Nephron (organoid): ENCODE results near the gene SAP30.

Experiments
- H3K27ac Mint-ChIP-seq, 3 experiments: 2 replicates each; pipeline ENCODE4 v1.8.0; 2020; ENCODE audit warnings: mixed read lengths in 3 of 3, mild to moderate bottlenecking in 2 of 3, moderate library complexity in 1 of 3
- H3K27me3 Mint-ChIP-seq: 2 replicates; pipeline ENCODE4 v1.8.0; 2021; ENCODE audit warnings: low read depth, mild to moderate bottlenecking, moderate library complexity, mixed read lengths
- H3K36me3 Mint-ChIP-seq: 2 replicates; pipeline ENCODE4 v1.8.0; 2020; ENCODE audit warnings: low read depth, mixed read lengths
- H3K4me1 Mint-ChIP-seq: 2 replicates; pipeline ENCODE4 v1.8.0; 2020; ENCODE audit warnings: mixed read lengths
- H3K4me3 Mint-ChIP-seq, 3 experiments: 2 replicates each; pipeline ENCODE4 v1.8.0; 2020; ENCODE audit warnings: mild to moderate bottlenecking in 3 of 3, mixed read lengths in 3 of 3, moderate library complexity in 2 of 3
- H3K9me3 Mint-ChIP-seq: 2 replicates; pipeline ENCODE4 v1.8.0; 2020; ENCODE audit warnings: mixed read lengths
- TF ChIP-seq, protein P1 (sequence below), 3 experiments: fragments of 200-600 bp; sonication (generic); IDR thresholded peaks; one replicate each; pipeline ENCODE4 v1.5.0; 2021; ENCODE audit warnings: antibody characterized with exemption in 3 of 3; ENCODE audit not compliant: unreplicated experiment in 3 of 3

The SAP30 gene

DNA sequence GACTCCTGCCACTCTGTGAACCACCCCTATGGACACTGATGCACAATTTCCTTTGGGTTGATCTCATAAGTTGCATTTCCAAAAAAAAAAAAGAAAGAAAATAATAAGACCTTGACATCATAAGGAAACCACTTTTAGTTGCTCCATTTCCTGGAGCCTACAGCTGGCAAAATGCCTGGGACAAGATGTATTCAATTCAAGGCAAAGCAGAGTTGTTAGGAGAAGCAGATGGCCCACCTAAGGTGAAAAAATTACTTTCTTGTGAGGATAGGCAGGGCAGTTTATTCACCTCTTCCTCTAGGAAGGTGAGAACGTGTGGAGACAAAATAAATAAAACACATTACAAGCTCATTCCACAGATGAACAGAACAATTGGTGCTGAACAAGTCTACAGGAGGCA lies 42.3 kb downstream of the SAP30 start:
- H3K27ac Mint-ChIP-seq = no peak overlapping the region
- TF ChIP-seq, protein P1, sequence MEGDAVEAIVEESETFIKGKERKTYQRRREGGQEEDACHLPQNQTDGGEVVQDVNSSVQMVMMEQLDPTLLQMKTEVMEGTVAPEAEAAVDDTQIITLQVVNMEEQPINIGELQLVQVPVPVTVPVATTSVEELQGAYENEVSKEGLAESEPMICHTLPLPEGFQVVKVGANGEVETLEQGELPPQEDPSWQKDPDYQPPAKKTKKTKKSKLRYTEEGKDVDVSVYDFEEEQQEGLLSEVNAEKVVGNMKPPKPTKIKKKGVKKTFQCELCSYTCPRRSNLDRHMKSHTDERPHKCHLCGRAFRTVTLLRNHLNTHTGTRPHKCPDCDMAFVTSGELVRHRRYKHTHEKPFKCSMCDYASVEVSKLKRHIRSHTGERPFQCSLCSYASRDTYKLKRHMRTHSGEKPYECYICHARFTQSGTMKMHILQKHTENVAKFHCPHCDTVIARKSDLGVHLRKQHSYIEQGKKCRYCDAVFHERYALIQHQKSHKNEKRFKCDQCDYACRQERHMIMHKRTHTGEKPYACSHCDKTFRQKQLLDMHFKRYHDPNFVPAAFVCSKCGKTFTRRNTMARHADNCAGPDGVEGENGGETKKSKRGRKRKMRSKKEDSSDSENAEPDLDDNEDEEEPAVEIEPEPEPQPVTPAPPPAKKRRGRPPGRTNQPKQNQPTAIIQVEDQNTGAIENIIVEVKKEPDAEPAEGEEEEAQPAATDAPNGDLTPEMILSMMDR (IDR thresholded peaks at IDR 0.05; ENCODE audit: unreplicated experiment in 3 of 3) = no peak
- no peaks in the 10 kb centered on the region for H3K9me3 Mint-ChIP-seq
- H3K27me3 Mint-ChIP-seq = no peaks in the 10 kb centered on the region
- no peak overlapping the region for H3K4me3 Mint-ChIP-seq
- H3K4me1 Mint-ChIP-seq = no peaks in the 10 kb centered on the region
- H3K36me3 Mint-ChIP-seq = peaks cover 3% of the 10 kb centered on the region

DNA sequence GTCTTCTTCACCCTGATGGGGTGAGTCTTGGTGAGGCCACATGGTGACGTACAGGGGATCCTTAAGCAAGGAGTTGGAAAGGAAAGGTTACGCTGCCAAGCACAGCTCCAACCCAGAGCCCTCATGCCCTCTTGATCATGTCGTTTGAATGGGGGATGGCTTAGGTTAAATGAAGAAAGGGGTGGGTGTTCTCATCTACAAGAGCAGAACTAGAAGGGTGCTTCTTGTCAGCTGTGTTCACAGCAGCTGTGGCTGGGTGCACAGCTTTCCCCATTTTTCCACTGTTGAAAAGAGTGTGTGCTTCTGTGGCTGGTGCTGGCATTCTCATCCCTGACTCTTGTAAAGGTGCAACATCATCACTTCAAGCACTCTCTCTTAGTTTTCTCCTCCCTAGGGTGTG lies 43.7 kb downstream of the SAP30 start:
- no peaks in the 10 kb centered on the region for H3K27me3 Mint-ChIP-seq
- H3K36me3 Mint-ChIP-seq = peaks cover 3% of the 10 kb centered on the region
- H3K4me1 Mint-ChIP-seq = no peaks in the 10 kb centered on the region
- no peak overlapping the region for H3K4me3 Mint-ChIP-seq
- TF ChIP-seq, protein P1 (IDR thresholded peaks at IDR 0.05; ENCODE audit: unreplicated experiment in 3 of 3) = no peak
- no peaks in the 10 kb centered on the region for H3K9me3 Mint-ChIP-seq
- no peak overlapping the region for H3K27ac Mint-ChIP-seq

DNA sequence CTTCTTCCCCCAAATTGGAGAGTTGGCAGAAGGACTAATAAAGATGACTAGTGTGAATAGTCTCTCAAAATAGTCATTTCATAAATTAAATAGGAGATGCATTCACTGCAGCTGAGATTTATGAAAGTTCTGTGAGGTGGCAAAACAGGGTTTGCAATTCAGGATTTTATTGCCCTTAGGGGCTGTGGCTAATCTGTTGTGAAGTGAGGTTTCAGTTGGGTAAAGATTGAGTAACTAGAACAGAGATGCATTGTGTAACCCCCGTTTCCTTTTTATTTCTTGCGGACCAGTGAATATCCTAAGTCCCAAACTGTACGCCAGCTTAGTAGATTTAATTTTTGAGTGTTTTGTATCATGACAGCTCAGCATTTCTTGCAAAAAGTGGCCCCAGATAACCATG lies 44.3 kb downstream of the SAP30 start:
- Mint-ChIP-seq H3K36me3 (peaks cover 3% of the 10 kb centered on the region), H3K27ac (no peak overlapping the region), H3K4me1 (no peaks in the 10 kb centered on the region), H3K4me3 (no peak overlapping the region), H3K27me3 (no peaks in the 10 kb centered on the region), H3K9me3 (no peaks in the 10 kb centered on the region)
- TF ChIP-seq, protein P1 (IDR thresholded peaks at IDR 0.05; ENCODE audit: unreplicated experiment in 3 of 3) = no peak

DNA sequence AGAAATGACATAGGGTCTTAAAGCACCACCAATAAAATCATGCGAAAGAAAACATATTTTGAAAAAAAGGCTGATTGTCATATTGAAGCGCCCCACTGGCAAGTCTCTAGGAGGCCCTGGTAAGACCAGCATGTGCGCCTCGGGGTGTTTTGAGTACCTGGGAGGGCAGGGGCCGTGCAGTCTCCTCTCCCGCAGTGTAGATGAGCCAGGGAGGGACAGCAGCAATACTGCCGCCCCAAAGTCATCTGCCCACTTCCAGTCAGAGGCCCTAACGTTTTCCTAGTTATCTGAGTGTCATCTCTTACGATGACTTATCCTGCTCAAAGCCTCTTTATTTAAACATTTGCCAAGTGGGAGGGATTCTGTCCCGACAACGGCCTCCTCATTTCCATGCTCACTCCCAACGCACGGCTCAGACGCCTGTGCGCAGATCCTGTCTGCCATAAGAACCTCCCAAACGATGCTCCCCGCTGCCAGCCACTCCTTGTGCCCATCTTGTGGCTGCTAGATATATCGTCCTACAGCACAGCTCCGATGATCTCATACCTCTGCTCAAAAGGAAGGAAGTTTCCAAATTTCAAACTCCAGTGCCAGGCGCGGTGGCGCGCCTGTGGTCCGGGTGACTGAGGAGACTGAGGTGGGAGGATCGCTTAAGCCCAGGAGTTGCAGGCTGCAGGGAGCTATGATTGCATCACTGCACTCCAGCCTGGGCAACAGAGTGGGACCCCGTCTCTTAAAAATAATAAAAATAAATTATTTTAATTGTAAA lies 45.3 kb downstream of the SAP30 start:
- peaks cover 3% of the 10 kb centered on the region for H3K36me3 Mint-ChIP-seq
- H3K27me3 Mint-ChIP-seq = no peaks in the 10 kb centered on the region
- no peak overlapping the region for H3K27ac Mint-ChIP-seq
- TF ChIP-seq, protein P1 (IDR thresholded peaks at IDR 0.05; ENCODE audit: unreplicated experiment in 3 of 3) = no peak
- H3K4me1 Mint-ChIP-seq = no peaks in the 10 kb centered on the region
- no peaks in the 10 kb centered on the region for H3K9me3 Mint-ChIP-seq
- no peak overlapping the region for H3K4me3 Mint-ChIP-seq

DNA sequence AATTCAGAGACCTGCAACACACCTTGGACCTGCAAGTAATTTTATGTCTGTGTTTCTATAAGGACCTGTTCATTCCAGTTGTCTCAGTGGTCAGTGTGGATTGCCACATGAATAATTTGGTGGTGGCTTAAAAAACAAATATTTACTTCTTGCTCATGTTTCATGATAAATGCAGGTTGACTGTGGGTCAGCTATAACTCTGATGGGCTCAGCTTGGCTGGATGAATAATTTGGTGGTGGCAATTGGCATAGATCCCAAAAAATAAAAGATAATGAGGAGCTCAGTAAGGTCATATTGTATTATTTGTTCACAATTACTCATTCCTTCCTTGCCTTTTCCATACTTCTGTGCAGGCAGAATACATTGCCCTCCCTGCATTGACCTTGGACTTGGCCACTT lies 47.1 kb downstream of the SAP30 start:
- H3K27me3 Mint-ChIP-seq = no peaks in the 10 kb centered on the region
- H3K36me3 Mint-ChIP-seq = no peaks in the 10 kb centered on the region
- H3K9me3 Mint-ChIP-seq = no peaks in the 10 kb centered on the region
- no peak overlapping the region for H3K4me3 Mint-ChIP-seq
- no peaks in the 10 kb centered on the region for H3K4me1 Mint-ChIP-seq
- TF ChIP-seq, protein P1 (IDR thresholded peaks at IDR 0.05; ENCODE audit: unreplicated experiment in 3 of 3) = no peak
- no peak overlapping the region for H3K27ac Mint-ChIP-seq

DNA sequence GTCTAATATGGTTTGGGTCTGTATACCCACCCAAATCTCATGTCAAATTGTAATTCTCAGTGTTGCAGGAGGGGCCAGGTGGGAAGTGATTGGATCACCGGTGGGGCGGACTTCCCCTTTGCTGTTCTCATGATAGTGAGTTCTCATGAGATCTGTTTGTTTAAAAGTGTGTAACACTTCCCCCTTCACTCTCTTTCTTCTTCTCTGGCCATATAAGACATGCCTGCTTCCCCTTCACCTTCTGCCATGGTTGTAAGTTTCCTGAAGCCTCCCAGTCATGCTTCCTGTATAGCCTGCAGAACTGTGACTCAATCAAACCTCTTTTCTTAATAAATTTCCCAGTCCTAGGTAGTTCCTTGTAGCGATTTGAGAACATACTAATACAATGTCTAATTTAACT lies 47.9 kb downstream of the SAP30 start:
- no peaks in the 10 kb centered on the region for H3K4me1 Mint-ChIP-seq
- peaks cover under 1% of the 10 kb centered on the region for H3K36me3 Mint-ChIP-seq
- H3K27me3 Mint-ChIP-seq = no peaks in the 10 kb centered on the region
- no peak overlapping the region for H3K4me3 Mint-ChIP-seq
- H3K9me3 Mint-ChIP-seq = peaks cover under 1% of the 10 kb centered on the region
- TF ChIP-seq, protein P1 (IDR thresholded peaks at IDR 0.05; ENCODE audit: unreplicated experiment in 3 of 3) = no peak
- no peak overlapping the region for H3K27ac Mint-ChIP-seq
